SJSA1 (cell line): ENCODE data around the gene KIF4A. TPM values are rescaled to one million over a fixed set of nuclear protein-coding genes. Genes with fewer than 3 reads are reported as not detected.
"Not testable (repeated sequence)": the region's sequence is repeated elsewhere in the genome, so short reads cannot be mapped to it uniquely, and the experiment has no call there.

ENCODE experiments used
- DNase-seq, 2 experiments: peaks; one replicate each; pipeline ENCODE4 v3.0.0-alpha.2; 2015 to 2020; ENCODE audit warnings: low spot score in 2 of 2, low read depth in 1 of 2
- H3K27ac ChIP-seq: fragments of 250-450 bp; sonication (Bioruptor Pico); 2 replicates; pipeline ENCODE4 v1.5.1; 2020; ENCODE audit warnings: mild to moderate bottlenecking, moderate library complexity
- H3K27me3 ChIP-seq: fragments of 250-450 bp; sonication (Bioruptor Pico); replicated peaks from 2 replicates; pipeline ENCODE4 v1.5.1; 2020; ENCODE audit warnings: mild to moderate bottlenecking, moderate library complexity
- H3K36me3 ChIP-seq: fragments of 250-450 bp; sonication (Bioruptor Pico); 2 replicates; pipeline ENCODE4 v1.5.1; 2020; ENCODE audit warnings: mild to moderate bottlenecking
- H3K4me1 ChIP-seq: fragments of 250-450 bp; sonication (Bioruptor Pico); replicated peaks from 2 replicates; pipeline ENCODE4 v1.6.1; 2021; ENCODE audit warnings: mild to moderate bottlenecking
- H3K4me3 ChIP-seq: fragments of 250-450 bp; sonication (Bioruptor Pico); 2 replicates; pipeline ENCODE4 v1.5.1; 2020; ENCODE audit warnings: mild to moderate bottlenecking
- H3K9me3 ChIP-seq: fragments of 250-450 bp; sonication (Bioruptor Pico); replicated peaks from 2 replicates; pipeline ENCODE4 v1.5.1; 2020; ENCODE audit warnings: mild to moderate bottlenecking
- total RNA-seq: library from RNA; depleted of rRNA; stranded (reverse); fragments of >200 nt; shearing (Covaris generic); gene quantifications from 2 replicates; pipeline ENCODE4 v1.2.3, GENCODE V29; 2014; rRNA removed

Gene KIF4A
- total RNA-seq: 56.3 and 66.2 TPM in 2 replicates

GRCh38 chrX:70289793-70290770 lies at the start of gene KIF4A, which contains the start of gene PDZD11:
Gene KIF4A, plus strand, starts transcription at chrX:70290104. Its CDS starts 355 bp downstream, at chrX:70290459.
Gene PDZD11, minus strand, starts transcription at chrX:70289927. Its CDS starts 586 bp downstream, at chrX:70289341.
- H3K36me3 ChIP-seq: peaks cover 37% of the 10 kb centered on the region
- H3K4me1 ChIP-seq: peaks cover 5% of the 10 kb centered on the region; the same call in 1 of the 2 replicates
- no peaks in the 10 kb centered on the region for H3K27me3 ChIP-seq
- peak; percentile 82 to 84 for DNase-seq
- H3K27ac ChIP-seq: peak within 1 kb of the TSS; percentile 90
- H3K9me3 ChIP-seq: no peaks in the 10 kb centered on the region
- H3K4me3 ChIP-seq: peak within 1 kb of the TSS; percentile 68

- Histone ChIP-seq H3K9me3 (no peaks in the 10 kb centered on the region), H3K36me3 (no peaks in the 10 kb centered on the region), H3K27me3 (no peaks in the 10 kb centered on the region), H3K4me1 (no peaks in the 10 kb centered on the region), H3K4me3 (no peak overlapping the region), H3K27ac (no peak overlapping the region)
- no peak for DNase-seq
Observed at GRCh38 chrX:70240751-70241150, 49.2 kb upstream of the KIF4A start.

- H3K4me3 ChIP-seq: no peak overlapping the region
- no peaks in the 10 kb centered on the region for H3K27me3 ChIP-seq
- H3K9me3 ChIP-seq: no peaks in the 10 kb centered on the region
Observed at GRCh38 chrX:70241501-70241900, 48.4 kb upstream of the KIF4A start.

GRCh38 chrX:70243601-70244000 lies 46.3 kb upstream of the KIF4A start:
- H3K27ac ChIP-seq, H3K4me3 ChIP-seq, H3K9me3 ChIP-seq, H3K27me3 ChIP-seq, H3K36me3 ChIP-seq, DNase-seq, H3K4me1 ChIP-seq: not testable (repeated sequence)

More at GRCh38 chrX:70241501-70241900, 48.4 kb upstream of the KIF4A start:
- DNase-seq: no peak
- no peaks in the 10 kb centered on the region for H3K36me3 ChIP-seq
- H3K4me1 ChIP-seq: no peaks in the 10 kb centered on the region
- no peak overlapping the region for H3K27ac ChIP-seq

- no peak overlapping the region for H3K27ac ChIP-seq
- no peaks in the 10 kb centered on the region for H3K27me3 ChIP-seq
- H3K9me3 ChIP-seq: no peaks in the 10 kb centered on the region
- no peak overlapping the region for H3K4me3 ChIP-seq
- H3K36me3 ChIP-seq: no peaks in the 10 kb centered on the region
- H3K4me1 ChIP-seq: no peaks in the 10 kb centered on the region
- no peak for DNase-seq
Observed at GRCh38 chrX:70244881-70245280, 45.0 kb upstream of the KIF4A start.

GRCh38 chrX:70247252-70247651 lies 42.7 kb upstream of the KIF4A start:
- Histone ChIP-seq H3K36me3 (no peaks in the 10 kb centered on the region), H3K4me1 (no peaks in the 10 kb centered on the region), H3K27ac (no peak overlapping the region), H3K9me3 (no peaks in the 10 kb centered on the region), H3K27me3 (no peaks in the 10 kb centered on the region), H3K4me3 (no peak overlapping the region)
- no peak for DNase-seq

GRCh38 chrX:70252491-70252890 lies 37.4 kb upstream of the KIF4A start:
- no peak for DNase-seq
- Histone ChIP-seq H3K4me3 (no peak overlapping the region), H3K9me3 (no peaks in the 10 kb centered on the region), H3K27me3 (no peaks in the 10 kb centered on the region), H3K4me1 (no peaks in the 10 kb centered on the region), H3K36me3 (no peaks in the 10 kb centered on the region), H3K27ac (no peak overlapping the region)

- H3K4me3 ChIP-seq: no peak overlapping the region
- no peak for DNase-seq
- no peaks in the 10 kb centered on the region for H3K9me3 ChIP-seq
- H3K27ac ChIP-seq: no peak overlapping the region
- no peaks in the 10 kb centered on the region for H3K27me3 ChIP-seq
- no peaks in the 10 kb centered on the region for H3K4me1 ChIP-seq
- H3K36me3 ChIP-seq: no peaks in the 10 kb centered on the region
Observed at GRCh38 chrX:70253377-70254062, 36.4 kb upstream of the KIF4A start.

GRCh38 chrX:70254063-70254400 lies 35.9 kb upstream of the KIF4A start:
- Histone ChIP-seq H3K9me3 (no peaks in the 10 kb centered on the region), H3K4me1 (no peaks in the 10 kb centered on the region), H3K27me3 (no peaks in the 10 kb centered on the region), H3K4me3 (no peak overlapping the region), H3K27ac (no peak overlapping the region), H3K36me3 (no peaks in the 10 kb centered on the region)
- no peak for DNase-seq

- H3K4me1 ChIP-seq: no peaks in the 10 kb centered on the region
- no peak overlapping the region for H3K4me3 ChIP-seq
- H3K27ac ChIP-seq: no peak overlapping the region
- no peak for DNase-seq
- no peaks in the 10 kb centered on the region for H3K9me3 ChIP-seq
- H3K36me3 ChIP-seq: no peaks in the 10 kb centered on the region
- no peaks in the 10 kb centered on the region for H3K27me3 ChIP-seq
Observed at GRCh38 chrX:70254909-70255308, 35.0 kb upstream of the KIF4A start.

- Histone ChIP-seq H3K9me3 (no peaks in the 10 kb centered on the region), H3K27ac (no peak overlapping the region), H3K27me3 (no peaks in the 10 kb centered on the region), H3K4me3 (no peak overlapping the region), H3K4me1 (no peaks in the 10 kb centered on the region), H3K36me3 (no peaks in the 10 kb centered on the region)
- DNase-seq: no peak
Observed at GRCh38 chrX:70255452-70255851, 34.5 kb upstream of the KIF4A start.

GRCh38 chrX:70257423-70258288 lies 32.2 kb upstream of the KIF4A start:
- H3K27ac ChIP-seq: no peak overlapping the region
- no peak overlapping the region for H3K4me3 ChIP-seq
- no peaks in the 10 kb centered on the region for H3K27me3 ChIP-seq
- H3K4me1 ChIP-seq: no peaks in the 10 kb centered on the region
- no peak for DNase-seq
- no peaks in the 10 kb centered on the region for H3K36me3 ChIP-seq
- no peaks in the 10 kb centered on the region for H3K9me3 ChIP-seq

- H3K9me3 ChIP-seq: no peaks in the 10 kb centered on the region
- no peak within 1 kb of the TSS for H3K27ac ChIP-seq
- H3K4me3 ChIP-seq: no peak within 1 kb of the TSS
- no peak for DNase-seq
- H3K4me1 ChIP-seq: no peaks in the 10 kb centered on the region
- H3K27me3 ChIP-seq: no peaks in the 10 kb centered on the region
- no peaks in the 10 kb centered on the region for H3K36me3 ChIP-seq
Observed at GRCh38 chrX:70260104-70260503, 29.8 kb upstream of the KIF4A start, which contains the start of gene P2RY4. Gene P2RY4, minus strand, starts transcription at chrX:70260204. Its CDS starts 580 bp downstream, at chrX:70259624.
